Thoracic aorta (tissue), 2 donors: ENCODE data around the gene HSF5. TPM values are rescaled to one million over a fixed set of nuclear protein-coding genes. Genes with fewer than 3 reads are reported as not detected.

Experiments
- ATAC-seq: fragments of 150-250 bp; one replicate; pipeline ENCODE4 v1.8.0; 2017; ENCODE audit warnings: low read depth; ENCODE audit not compliant: insufficient number of reproducible peaks, low FRiP score
- DNase-seq: peaks from one replicate; pipeline ENCODE4 v3.0.0-alpha.2; 2020; ENCODE audit warnings: low spot score
- H3K27ac ChIP-seq, 2 donors: fragments of 200-600 bp; sonication (generic); 1 replicate in 1 of 2; 2 replicates in 1 of 2; pipeline ENCODE4 v1.5.1; 2016; ENCODE audit warnings: mild to moderate bottlenecking in 2 of 2, moderate library complexity in 2 of 2
- H3K27me3 ChIP-seq: fragments of 200-600 bp; sonication (generic); replicated peaks from 2 replicates; pipeline ENCODE4 v1.6.0; 2016; ENCODE audit warnings: mild to moderate bottlenecking; ENCODE audit not compliant: insufficient read depth
- H3K36me3 ChIP-seq: fragments of 200-600 bp; sonication (generic); one replicate; pipeline ENCODE4 v1.5.1; 2016
- H3K4me1 ChIP-seq, 2 donors: fragments of 200-600 bp; sonication (generic); 1 replicate in 1 of 2; 2 replicates in 1 of 2; pipeline versions ENCODE4 v1.5.1 to v1.6.0; 2016; ENCODE audit warnings: low read depth in 2 of 2, mild to moderate bottlenecking in 1 of 2; ENCODE audit not compliant: control insufficient read depth in 1 of 2
- H3K4me3 ChIP-seq: fragments of 200-600 bp; sonication (generic); 2 replicates; pipeline ENCODE4 v1.5.1; 2016; ENCODE audit warnings: mild to moderate bottlenecking
- H3K9me3 ChIP-seq: fragments of 200-600 bp; sonication (generic); 2 replicates; pipeline ENCODE4 v1.5.1; 2016
- total RNA-seq, 2 donors: library from RNA; depleted of rRNA; stranded (reverse); fragments of >200 nt; gene quantifications; one replicate each; pipeline versions ENCODE4 v1.1.0 to v1.2.3, GENCODE V29; 2016
- TF ChIP-seq, protein P1 (sequence below): fragments of 200-600 bp; sonication (generic); IDR thresholded peaks from one replicate; pipeline ENCODE4 v1.5.1; 2019; ENCODE audit warnings: antibody characterized with exemption

Gene HSF5
- total RNA-seq, 2 donors from 2014 or later = 0.14 TPM; not detected in 1

DNA sequence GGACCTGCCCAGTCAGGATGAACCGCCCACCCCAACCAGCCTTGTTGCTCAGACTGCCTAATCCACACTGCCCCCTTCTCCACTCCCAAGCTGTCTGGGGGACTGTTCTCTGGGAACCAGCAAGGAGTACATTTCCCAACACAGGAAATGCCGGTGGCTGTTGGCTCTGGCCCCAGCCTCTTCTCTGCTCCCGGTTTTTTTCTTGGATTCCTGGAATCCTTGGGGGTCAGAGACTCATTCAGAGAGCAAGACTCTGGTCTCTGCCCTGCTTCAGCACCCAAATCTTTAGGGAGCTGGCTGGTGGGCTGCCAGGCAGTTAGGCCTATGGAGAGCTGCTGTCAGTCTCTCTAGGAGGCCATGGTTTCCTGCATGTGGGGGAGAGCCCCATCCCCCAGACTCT, 37.0 kb upstream of the HSF5 start:
- Histone ChIP-seq H3K36me3 (no peaks in the 10 kb centered on the region), H3K4me1 (peaks cover 19 to 52% of the 10 kb centered on the region in 2 donors), H3K27me3 (no peaks in the 10 kb centered on the region), H3K27ac (peak overlapping the region; percentile 69 to 86), H3K9me3 (no peaks in the 10 kb centered on the region), H3K4me3 (no peak overlapping the region)
- DNase-seq = peak; percentile 31
- peak; percentile 56 for ATAC-seq
- TF ChIP-seq, protein P1, sequence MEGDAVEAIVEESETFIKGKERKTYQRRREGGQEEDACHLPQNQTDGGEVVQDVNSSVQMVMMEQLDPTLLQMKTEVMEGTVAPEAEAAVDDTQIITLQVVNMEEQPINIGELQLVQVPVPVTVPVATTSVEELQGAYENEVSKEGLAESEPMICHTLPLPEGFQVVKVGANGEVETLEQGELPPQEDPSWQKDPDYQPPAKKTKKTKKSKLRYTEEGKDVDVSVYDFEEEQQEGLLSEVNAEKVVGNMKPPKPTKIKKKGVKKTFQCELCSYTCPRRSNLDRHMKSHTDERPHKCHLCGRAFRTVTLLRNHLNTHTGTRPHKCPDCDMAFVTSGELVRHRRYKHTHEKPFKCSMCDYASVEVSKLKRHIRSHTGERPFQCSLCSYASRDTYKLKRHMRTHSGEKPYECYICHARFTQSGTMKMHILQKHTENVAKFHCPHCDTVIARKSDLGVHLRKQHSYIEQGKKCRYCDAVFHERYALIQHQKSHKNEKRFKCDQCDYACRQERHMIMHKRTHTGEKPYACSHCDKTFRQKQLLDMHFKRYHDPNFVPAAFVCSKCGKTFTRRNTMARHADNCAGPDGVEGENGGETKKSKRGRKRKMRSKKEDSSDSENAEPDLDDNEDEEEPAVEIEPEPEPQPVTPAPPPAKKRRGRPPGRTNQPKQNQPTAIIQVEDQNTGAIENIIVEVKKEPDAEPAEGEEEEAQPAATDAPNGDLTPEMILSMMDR = no peak

DNA sequence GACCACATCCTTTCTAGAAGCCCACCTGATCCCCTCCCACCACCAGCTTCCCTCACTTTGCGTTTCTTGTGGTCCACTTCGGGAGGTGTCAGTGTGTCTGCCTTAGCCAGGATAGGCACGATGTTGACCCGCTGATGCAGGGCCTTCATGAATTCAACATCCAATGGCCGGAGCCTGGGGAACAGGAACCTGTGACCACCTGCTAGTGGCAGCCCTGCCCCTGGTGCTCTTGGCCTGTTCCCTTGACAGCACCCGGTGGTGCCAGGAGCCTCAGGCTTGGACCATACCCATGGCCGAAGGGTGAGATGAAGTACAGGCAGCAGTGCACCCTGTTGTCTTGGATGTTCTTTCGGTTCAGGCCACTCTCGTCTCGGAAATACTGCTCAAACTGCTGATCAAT, 33.5 kb upstream of the HSF5 start:
- Histone ChIP-seq H3K27me3 (no peaks in the 10 kb centered on the region), H3K9me3 (no peaks in the 10 kb centered on the region), H3K4me1 (peaks cover 12 to 34% of the 10 kb centered on the region in 2 donors), H3K4me3 (no peak overlapping the region), H3K36me3 (no peaks in the 10 kb centered on the region), H3K27ac (no peak overlapping the region)
- no peak for DNase-seq
- ATAC-seq = no peak
- TF ChIP-seq, protein P1 = no peak

DNA sequence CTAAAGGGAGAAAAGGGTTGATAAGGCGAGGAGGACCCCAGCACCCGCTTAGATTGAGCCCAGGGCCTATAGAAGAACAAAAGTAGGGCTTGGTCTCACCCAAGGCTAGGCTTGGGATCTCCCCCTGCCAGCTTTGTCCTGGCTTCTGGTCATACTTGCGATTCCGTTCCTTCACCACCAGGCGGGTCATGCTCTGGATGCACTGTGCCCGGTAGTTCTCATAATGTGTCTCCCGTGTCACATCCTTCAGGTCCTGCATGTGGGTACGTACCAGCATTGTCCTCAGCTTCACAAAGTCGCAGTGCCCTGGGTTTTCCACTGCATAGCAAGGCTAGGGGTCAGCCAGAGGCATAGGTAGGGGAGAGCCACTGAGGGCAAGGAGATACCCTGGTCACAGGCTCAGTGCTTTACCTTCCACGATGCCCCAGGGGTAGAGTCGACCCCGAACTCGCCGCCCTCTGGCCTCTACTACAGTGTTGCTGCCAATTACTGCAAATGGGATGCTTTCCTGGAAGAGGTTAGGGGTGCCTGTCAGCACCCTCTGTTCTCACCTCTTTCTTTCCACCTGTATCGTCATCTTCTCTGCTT, 32.7 kb upstream of the HSF5 start:
- no peak for ATAC-seq
- H3K4me1 ChIP-seq = peaks cover 10 to 39% of the 10 kb centered on the region in 2 donors
- H3K27ac ChIP-seq = no peak overlapping the region
- no peaks in the 10 kb centered on the region for H3K36me3 ChIP-seq
- no peak overlapping the region for H3K4me3 ChIP-seq
- no peak for DNase-seq
- no peaks in the 10 kb centered on the region for H3K9me3 ChIP-seq
- H3K27me3 ChIP-seq = no peaks in the 10 kb centered on the region
- TF ChIP-seq, protein P1 = peak; percentile 24

DNA sequence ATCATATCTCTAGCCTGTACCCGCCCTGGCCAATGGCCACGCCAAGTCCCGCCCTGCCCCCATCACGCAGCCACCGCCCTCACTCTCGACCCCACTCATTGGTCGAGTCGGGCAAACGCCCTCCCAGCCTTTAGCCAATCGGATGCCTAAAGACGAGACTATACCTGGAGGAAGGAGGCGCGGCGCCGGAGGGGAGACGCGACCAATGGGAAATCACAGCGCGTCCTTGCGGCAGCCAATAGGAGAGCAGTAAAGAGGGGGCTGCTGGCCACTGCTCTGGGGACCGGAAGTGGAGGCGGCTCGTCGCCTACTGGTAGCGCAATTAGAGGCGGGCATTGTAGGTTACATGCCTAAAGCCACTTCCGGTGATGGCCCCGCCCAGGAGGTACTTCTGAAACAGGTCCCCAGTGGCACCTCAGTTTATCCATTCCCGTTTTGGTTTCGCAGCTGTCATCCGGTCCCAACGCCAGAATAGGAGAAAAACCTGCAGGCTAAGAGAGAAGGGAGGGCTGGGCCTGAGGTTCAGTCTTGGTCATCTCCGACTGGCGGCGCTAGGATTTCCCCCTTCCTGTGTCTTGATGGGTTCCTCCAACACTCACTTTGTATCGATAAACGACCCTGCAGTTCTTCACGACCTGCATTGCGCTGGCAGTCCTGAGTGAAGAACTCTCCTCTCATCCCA, 29.9 kb upstream of the HSF5 start:
- peak; percentile 94 for ATAC-seq
- H3K4me1 ChIP-seq = peaks cover 20 to 49% of the 10 kb centered on the region in 2 donors
- TF ChIP-seq, protein P1 = no peak

DNA sequence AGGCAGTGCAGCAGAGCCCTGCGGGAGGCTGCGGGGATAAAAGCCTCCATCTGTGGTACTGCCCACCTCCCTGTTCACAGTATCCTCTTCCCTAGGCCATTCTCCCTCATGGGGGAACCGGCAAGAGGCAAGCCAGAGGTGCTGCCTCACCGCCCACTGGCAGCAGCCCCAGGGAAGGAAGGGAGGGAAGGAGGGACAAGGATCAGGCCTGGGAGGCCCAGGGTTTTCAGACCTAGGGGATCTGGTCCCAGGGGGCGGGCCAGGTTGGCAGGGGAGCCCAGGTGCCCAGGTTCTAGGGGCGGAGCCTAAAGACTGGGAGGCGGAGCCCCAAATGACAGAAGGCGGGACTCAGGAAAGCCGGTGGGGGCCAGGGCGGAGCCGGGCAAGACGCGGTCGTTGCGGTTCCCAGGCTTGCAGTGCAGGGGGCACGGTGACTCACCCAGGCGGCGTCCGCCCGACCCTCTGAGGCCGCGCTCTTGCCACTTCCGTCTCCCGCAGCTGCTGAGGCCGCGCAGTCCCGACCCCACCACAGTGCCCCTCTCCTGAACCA, 29.2 kb upstream of the HSF5 start:
- TF ChIP-seq, protein P1 = no peak
- no peaks in the 10 kb centered on the region for H3K27me3 ChIP-seq
- no peaks in the 10 kb centered on the region for H3K9me3 ChIP-seq
- H3K27ac ChIP-seq = peak overlapping the region; percentile 90 to 99
- DNase-seq (no peak), ATAC-seq (peak; percentile 27)
- H3K4me1 ChIP-seq = peaks cover 20 to 55% of the 10 kb centered on the region in 2 donors
- peak overlapping the region; percentile 71 for H3K4me3 ChIP-seq
- H3K36me3 ChIP-seq = peaks cover 5% of the 10 kb centered on the region

More for the DNA sequence above, 29.9 kb upstream of the HSF5 start:
- peak overlapping the region; percentile 90 to 99 for H3K27ac ChIP-seq
- no peaks in the 10 kb centered on the region for H3K9me3 ChIP-seq
- H3K4me3 ChIP-seq = peak overlapping the region; percentile 71
- no peaks in the 10 kb centered on the region for H3K36me3 ChIP-seq
- H3K27me3 ChIP-seq = no peaks in the 10 kb centered on the region
- DNase-seq = peak; percentile 100
